GM18499 (cell line): ENCODE results near the gene GLUD1.
"Not testable (repeated sequence)": the region's sequence is repeated elsewhere in the genome, so short reads cannot be mapped to it uniquely, and the experiment has no call there.

Experiments used
- ATAC-seq: cut with Tn5 transposase; IDR thresholded peaks from one replicate; pipeline ENCODE4 v1.9.1; 2021; ENCODE audit warnings: moderate number of reproducible peaks; ENCODE audit not compliant: insufficient read depth, unreplicated experiment

GLUD1 gene

DNA sequence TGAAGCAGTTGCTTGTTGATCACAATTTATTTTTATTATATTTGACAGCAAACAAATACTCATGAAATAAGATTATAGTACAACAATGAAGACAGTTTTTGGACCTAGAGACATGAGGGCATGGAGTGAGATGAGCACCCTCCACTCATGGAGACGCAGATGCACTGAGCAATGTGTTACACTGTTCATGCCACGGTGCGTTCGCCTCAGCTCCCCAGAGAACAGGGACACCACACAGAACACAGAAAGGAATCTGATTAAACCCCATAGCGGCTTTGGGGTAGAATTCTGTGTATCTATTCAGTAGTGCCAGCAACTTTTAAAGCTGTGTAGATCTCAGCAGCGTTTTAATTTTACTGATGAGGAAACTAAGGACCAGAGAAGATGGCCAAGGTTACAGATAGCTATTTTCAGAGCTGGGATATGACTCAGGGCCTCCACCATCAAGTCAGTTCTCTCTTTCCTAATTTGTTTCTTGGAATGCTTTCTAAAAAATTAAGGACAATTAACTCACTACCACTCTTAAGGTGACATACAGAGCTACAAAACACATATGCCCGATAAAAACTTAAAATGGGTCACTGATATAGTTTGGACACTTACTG, 41.0 kb downstream of the GLUD1 start:
- no peak for ATAC-seq

DNA sequence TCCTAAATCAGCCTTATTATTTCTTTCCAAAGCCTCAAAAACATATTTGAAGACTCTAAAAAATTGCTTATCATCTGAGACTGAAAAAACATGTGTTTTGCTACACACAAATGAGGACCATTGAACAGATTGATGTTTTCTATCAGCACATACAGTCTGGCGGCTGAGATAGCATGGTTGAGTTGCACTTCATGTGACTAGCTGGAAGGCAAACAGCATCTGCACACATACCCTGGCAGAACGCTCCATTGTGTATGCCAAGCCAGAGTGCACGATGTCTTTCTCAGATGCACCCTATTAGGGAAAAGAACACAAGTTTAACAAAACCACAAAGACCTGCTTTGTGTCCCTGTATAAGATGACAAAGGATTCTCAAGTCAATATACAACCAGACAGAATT, 41.5 kb downstream of the GLUD1 start:
- ATAC-seq: no peak

DNA sequence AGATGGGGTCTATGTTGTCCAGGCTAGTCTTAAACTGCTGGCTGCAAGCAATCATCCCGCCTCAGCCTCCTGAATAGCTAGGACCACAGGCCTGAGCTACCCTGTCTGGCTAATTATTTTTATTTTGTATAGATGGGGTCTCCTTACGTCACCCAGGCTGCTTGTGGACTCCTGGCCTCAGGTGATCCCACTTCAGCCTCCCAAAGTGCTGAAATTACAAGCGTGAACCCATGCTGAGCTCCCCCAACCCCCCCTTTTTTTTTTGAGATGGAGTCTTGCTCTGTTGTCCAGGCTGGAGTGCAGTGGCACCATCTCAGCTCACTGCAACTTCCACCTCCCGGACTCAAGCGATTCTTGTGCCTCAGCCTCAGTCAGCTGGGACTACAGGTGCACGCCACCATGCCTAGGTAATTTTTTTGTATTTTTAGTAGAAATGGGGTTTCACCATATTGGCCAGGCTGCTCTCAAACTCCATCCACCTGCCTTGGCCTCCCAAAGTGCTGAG, 49.2 kb downstream of the GLUD1 start:
- ATAC-seq: no peak

DNA sequence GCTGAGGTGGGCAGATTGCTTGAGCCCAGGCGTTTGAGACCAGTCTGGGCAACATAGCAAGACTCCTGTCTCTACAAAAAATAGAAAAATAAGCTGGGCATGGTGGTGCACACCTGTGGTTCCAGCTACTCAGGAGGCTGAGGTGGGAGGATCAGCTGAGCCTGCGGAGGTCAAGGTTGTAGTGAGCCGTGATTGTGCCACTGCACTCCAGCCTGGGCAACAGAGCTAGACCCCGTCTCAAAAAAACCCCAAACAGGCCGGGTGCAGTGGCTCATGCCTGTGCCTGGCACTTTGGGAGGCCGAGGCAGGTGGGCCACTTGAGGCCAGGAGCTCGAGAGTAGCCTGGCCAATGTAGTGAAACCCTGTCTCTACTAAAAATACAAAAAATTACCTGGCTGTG, 51.1 kb downstream of the GLUD1 start:
- not testable (repeated sequence) for ATAC-seq

DNA sequence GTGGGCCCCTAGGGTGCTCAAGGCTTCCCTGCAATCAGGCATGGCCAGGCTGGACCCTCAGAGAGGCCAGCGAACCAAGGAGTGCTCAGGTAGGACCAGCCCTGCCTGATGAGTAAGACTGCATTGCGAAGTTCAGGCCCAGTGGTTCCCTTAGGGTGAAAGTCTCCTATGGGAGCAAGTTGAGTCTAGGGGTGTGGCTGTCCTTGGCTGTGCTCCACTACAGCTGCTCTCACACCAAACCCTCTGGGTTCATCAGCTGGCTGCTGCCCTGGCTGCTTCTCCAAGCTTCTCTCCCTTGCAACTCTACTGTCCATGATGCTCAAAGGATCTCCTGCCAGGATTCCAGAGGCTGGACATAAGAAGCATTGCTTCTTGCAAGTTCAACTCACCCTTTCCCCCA, 55.9 kb downstream of the GLUD1 start:
- ATAC-seq: no peak

DNA sequence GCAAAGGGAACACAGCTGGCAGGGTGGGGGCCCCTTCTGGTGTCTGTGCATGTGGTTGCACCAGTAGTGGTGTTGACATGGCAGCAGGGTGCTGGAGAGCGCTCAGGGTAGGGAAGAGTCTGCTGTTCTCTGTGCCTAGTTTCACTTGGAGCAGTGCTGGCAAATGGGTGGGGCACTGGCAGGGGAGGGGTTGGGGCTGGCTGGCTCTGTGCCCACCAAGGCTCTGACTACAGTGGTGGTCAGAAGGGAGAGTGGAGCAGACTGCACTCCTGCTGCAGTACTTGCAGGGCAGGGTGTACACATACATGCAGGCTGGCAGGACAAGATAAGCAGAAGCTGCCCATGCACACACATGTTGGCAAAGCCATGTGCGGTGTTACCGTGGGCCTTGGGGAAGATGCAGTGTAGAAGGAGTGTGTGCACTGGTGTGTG, 56.3 kb downstream of the GLUD1 start:
- ATAC-seq: no peak

DNA sequence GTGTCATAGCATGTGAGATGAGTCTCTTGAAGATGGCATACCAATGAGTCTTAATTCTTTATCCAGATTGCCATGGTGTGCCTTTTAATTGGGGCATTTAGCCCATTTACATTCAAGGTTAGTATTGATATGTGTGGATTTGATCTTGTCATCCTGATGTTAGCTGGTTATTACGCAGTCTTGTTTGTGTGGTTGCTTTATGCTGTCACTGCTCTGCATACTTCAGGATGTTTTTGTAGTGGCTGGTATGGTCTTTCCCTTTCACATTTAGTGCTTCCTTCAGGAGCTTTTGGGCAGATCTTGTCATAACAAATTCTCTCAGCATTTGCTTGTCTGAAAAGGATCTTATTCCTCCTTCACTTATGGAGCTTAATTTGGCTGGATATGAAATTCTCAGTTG, 58.0 kb downstream of the GLUD1 start:
- no peak for ATAC-seq

DNA sequence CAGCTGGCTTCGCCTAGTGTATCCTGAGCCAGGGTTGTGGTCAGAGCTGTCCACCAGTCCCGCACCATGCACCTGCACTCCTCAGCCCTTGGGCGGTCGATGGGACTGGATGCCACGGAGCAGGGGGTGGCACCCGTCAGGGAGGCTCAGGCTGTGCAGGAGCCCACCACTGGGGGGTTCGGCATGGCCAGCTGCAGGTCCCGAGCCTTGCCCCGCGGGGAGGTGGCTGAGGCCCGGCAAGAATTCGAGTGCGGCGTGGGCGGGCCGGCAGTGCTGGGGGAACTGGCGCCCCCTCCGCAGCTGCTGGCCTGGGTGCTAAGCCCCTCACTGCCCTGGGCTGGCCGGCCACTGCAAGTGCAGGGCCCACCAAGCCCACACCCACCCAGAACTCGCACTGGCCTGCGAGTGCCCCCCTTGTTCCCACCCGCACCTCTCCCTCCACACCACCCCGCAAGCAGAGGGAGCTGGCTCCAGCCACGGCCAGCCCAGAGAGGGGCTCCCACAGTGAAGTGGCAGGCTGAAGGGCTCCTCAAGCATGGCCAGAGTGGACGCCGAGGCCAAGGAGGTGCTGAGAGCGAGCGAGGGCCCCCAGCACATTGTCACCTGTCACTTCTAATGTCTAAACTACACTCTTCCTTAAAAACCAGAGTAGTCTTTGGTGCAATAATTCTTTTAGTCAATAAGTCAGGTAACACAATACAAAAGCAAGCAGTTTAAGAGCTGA, 63.6 kb downstream of the GLUD1 start:
- no peak for ATAC-seq

DNA sequence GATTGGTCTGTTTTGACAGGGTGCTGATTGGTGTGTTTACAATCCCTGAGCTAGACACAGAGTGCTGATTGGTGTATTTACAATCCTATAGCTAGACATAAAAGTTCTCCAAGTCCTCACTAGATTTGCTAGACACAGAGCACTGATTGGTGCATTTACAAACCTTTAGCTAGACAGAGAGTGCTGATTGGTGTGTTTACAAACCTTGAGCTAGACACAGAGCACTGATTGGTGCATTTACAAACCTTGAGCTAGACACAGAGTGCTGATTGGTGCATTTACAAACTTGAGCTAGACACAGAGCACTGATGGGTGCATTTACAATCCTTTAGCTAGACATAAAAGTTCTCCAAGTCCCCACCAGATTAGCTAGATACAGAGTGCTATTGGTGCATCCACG, 64.2 kb downstream of the GLUD1 start:
- ATAC-seq: not testable (repeated sequence)

DNA sequence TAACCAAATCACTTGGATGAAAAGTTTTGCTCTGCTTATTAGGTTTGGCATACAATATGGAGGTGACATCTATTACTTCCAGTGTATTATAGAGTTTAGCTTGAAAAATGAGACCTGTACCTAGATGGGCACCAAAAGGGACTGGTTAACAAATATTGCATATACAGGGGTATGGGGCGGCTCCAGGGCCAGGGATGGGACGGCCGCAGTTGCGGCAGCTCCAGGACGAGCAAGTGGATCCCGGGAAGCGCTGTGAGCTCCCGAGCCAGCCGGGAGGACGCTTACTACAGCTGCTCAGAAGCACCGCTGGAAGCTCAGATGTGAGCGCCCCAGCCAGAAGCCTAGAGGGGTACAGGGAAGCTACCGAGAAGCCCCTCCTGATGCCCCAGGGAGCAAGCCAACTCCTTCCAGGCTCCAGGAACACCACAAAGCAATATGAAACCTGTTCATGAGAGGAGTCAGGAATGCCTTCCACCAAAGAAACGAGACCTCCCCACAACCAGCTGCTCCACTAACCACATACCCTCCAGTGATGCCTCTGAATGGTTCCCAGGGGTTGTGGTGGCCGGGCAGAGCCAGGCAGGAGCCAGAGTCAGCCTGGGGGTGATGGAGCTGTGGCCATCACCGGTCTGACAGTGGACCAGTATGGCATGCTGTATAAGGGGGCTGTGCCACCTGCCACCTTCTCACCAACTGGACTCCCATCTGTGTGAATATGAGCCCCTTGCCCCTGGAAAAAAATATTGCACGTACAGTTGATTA, 67.7 kb downstream of the GLUD1 start:
- ATAC-seq: not testable (repeated sequence)

DNA sequence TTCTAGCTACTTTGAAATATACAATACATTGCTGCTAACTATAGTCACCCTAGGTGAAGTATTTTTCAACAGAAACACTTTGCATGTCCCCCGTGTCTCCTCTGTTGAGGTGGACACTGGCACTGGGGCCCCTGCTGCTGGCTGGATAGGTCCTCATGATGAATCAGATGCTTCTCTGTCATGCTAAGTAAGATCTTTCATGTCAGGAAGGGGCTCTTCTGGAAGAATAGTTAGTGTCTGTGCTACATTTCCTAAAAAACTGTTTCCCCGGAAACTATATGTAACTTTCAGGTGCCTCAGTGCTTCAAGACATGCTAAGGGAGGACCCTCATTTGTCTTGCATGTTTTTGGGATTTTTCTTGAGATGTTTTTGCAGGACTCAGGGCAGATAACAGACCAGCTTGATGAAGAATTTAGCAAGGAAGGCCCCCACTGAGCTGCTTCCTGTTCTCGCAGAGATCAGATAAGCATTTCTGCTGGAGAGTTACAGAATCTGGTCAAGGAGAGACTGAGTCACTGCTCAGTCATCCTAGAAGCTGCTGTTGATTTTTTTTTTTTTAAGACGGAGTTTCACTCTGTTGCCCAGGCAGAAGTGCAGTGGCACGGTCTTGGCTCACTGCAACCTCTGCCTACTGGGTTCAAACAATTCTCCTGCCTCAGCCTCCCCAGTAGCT, 69.2 kb downstream of the GLUD1 start:
- not testable (repeated sequence) for ATAC-seq

DNA sequence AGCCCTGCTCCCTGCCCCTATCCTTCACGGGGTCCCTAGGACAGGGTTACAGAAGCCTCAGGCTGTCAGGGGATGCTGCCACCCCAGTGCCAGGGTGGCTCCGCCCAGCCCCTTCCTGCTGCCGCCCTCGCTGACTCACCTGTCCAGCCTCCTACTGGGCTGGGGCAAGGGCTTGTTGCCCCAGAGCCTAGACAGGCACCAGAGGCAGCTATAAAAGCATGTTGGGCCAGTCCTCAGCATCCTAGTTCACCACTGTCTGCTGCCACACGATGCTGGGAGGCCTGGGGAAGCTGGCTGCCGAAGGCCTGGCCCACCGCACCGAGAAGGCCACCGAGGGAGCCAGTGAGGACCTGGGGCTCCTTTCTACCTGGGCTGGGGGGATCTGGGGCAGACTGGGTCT, 74.6 kb downstream of the GLUD1 start, which contains the start of gene FAM25A:
Gene FAM25A (plus strand): TSS at position 239 of the 400 bp plus-strand sequence. CDS start 31 bp downstream, at position 270.
- ATAC-seq: not testable (repeated sequence)

DNA sequence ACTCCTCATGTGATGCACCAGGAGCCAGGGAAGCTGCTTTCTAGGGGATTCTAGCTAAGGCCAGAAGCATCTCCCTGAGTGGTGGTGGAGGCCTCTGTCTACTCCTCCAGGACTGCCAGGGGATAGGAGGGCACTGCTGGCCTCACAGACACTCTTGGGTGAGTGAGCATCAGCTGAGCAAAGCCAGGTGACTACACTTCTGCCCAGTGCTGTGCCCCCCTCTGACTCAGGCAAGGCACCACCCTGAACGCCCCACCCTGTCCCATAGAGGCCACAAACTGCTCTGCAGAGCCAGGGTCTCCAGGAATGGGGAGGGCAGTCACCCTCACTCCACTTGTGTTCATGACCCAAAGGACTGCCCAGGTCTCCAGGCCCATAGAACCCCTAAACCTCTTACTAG, 75.1 kb downstream of the GLUD1 start:
- not testable (repeated sequence) for ATAC-seq

DNA sequence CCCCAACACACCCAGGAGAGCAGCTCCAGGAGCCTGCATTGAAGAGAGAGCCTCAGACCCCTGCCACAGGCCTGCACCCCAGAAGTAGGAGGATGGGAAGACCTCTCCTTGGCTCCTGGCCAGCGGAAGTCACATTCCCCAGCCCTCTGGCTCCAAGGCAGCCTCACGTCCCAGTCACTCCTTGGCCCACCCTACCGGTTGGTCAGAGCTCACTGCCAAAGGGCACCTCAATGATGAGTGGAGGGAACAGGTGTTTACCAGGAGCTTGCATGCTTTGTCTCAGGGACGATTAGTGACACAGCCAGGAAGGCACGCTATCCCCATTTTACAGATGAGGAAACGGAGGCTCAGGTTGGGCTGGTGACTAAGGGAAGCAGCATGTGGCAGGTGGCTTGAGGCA, 75.6 kb downstream of the GLUD1 start:
- ATAC-seq: not testable (repeated sequence)

DNA sequence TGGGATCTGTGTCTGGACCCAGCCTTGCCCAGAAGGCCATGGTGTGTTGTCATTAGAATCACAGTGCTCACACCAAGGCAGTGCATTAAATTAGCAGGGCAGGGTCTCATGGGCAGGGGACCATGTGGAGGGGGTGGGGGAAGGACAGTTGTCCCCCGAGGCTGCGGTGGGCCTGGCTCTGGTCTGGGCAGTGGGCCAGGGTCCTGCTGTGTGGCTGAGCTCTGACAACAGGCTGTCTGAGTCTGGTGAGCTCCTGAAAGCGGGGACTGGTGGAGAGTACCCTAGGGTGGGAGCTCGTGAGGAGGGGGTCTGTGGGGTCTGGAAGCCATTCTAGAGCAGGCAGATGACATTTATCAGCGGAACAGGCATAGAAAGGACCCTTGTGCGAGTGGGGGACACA, 76.5 kb downstream of the GLUD1 start:
- not testable (repeated sequence) for ATAC-seq

DNA sequence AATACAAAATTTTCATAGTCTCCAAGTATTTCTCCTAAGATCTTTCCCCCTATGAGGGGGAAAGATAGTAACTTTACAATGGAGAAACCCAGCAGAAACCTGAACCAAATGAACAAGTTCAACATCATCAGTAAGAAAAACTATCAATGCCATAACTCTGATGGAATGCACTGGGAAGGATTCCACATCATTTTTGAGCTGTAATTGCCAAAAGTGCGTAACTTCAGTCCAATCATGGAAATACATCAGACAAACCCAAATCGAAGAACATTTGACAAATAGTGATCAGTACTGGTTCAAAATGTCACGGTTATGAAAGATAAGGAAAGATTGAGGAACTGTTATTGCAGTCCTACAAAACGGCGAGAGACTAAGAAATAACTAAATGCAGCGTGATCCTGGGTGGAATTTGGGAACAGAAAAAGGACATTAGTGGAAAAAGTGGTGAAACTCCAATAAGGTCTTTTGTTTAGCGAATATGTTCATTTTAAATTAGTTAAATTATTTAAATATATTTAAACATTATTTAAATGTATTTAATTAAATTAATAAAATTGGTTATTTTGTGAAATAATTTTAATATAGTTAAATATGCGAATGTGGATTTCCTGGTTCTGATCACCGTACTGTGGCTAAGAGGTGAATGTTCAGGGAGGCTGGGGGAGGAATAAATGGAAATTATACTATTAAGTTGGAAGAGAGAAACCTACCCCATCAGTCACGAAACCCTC, 79.5 kb downstream of the GLUD1 start:
- ATAC-seq: not testable (repeated sequence)

DNA sequence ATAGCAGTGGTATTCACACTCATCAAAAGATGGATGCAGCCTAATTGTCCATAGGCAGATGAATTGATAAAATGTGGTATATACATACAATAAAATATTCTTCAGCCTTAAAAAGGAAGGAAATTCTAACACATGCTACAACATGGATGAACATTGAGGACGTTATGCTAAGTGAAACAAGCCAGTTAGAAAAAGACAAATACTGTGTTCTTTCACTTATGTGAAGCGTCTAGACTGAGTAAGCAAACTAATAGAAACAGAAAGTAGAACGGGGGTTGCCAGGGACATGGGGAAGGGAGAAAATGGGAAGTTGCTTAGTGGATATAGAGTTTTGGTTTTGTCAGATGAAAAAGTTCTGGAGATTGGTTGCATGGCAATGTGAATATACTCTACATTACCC, 81.1 kb downstream of the GLUD1 start:
- ATAC-seq: not testable (repeated sequence)

DNA sequence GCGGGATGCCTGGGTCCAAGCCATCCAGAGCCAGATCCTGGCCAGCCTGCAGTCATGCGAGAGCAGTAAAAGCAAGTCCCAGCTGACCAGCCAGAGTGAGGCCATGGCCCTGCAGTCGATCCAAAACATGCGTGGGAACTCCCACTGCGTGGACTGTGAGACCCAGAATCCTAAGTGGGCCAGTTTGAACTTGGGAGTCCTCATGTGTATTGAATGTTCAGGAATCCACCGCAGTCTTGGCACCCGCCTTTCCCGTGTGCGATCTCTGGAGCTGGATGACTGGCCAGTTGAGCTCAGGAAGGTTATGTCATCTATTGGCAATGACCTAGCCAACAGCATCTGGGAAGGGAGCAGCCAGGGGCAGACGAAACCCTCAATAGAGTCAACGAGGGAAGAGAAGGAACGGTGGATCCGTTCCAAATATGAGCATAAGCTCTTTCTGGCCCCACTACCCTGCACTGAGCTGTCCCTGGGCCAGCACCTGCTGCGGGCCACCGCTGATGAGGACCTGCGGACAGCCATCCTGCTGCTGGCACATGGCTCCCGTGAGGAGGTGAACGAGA, 85.4 kb downstream of the GLUD1 start:
- not testable (repeated sequence) for ATAC-seq

DNA sequence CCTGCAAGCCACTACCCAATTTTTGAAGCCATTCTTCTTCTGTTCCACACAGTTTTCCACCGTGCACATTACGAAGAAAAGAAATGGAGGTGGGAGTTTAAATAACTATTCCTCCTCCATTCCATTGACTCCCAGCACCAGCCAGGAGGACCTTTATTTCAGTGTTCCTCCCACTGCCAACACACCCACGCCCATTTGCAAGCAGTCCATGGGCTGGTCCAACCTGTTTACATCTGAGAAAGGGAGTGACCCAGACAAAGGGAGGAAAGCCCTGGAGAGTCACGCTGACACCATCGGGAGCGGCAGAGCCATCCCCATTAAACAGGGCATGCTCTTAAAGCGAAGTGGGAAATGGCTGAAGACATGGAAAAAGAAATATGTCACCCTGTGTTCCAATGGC, 86.3 kb downstream of the GLUD1 start:
- not testable (repeated sequence) for ATAC-seq
